ENCODE data around the gene C1QTNF12.

Gene C1QTNF12

GRCh38 chr1:1281533-1282321, 35.2 kb upstream of the C1QTNF12 start:
- DNase-seq, result no peak

- DNase-seq, result no peak
These were observed 34.4 kb upstream of the C1QTNF12 start for GRCh38 chr1:1280782-1281481.

GRCh38 chr1:1279028-1279427, 32.5 kb upstream of the C1QTNF12 start:
- DNase-seq, result no peak

- DNase-seq, result no peak
These were observed 32.1 kb upstream of the C1QTNF12 start for GRCh38 chr1:1278620-1279019.

- DNase-seq, result no peak
These were observed 29.3 kb upstream of the C1QTNF12 start for GRCh38 chr1:1275836-1276235.

GRCh38 chr1:1274931-1275431, 28.5 kb upstream of the C1QTNF12 start:
- DNase-seq, result no peak

GRCh38 chr1:1274299-1274930, 27.9 kb upstream of the C1QTNF12 start:
- DNase-seq, result no peak

GRCh38 chr1:1273512-1274298, 27.2 kb upstream of the C1QTNF12 start, which contains the start of gene UBE2J2:
UBE2J2 (minus strand) TSS chr1:1273854; CDS start chr1:1267992, 5,862 bp downstream.
- peak; percentile 94 for DNase-seq

- DNase-seq, result peak; percentile 13
These were observed 26.6 kb upstream of the C1QTNF12 start for GRCh38 chr1:1273209-1273511.

GRCh38 chr1:1272341-1273208, 26.1 kb upstream of the C1QTNF12 start:
- no peak for DNase-seq

GRCh38 chr1:1270813-1271212, 24.3 kb upstream of the C1QTNF12 start:
- no peak for DNase-seq

GRCh38 chr1:1268284-1268682, 21.8 kb upstream of the C1QTNF12 start:
- no peak for DNase-seq

- no peak for DNase-seq
These were observed 21.2 kb upstream of the C1QTNF12 start for GRCh38 chr1:1267488-1268283.

GRCh38 chr1:1264868-1265272, 18.3 kb upstream of the C1QTNF12 start:
- DNase-seq, result no peak

- no peak for DNase-seq
These were observed 17.5 kb upstream of the C1QTNF12 start for GRCh38 chr1:1264026-1264425.

- DNase-seq, result no peak
These were observed 16.2 kb upstream of the C1QTNF12 start for GRCh38 chr1:1262758-1263157.

GRCh38 chr1:1262071-1262470, 15.5 kb upstream of the C1QTNF12 start:
- no peak for DNase-seq

- no peak for DNase-seq
These were observed 14.5 kb upstream of the C1QTNF12 start for GRCh38 chr1:1260843-1261560.

GRCh38 chr1:1259951-1260600, 13.6 kb upstream of the C1QTNF12 start:
- DNase-seq, result no peak

- DNase-seq, result no peak
These were observed 13.0 kb upstream of the C1QTNF12 start for GRCh38 chr1:1259540-1259939.

Data from eye (tissue), 1 donor.